Endothelial cell of umbilical vein (primary cell): ENCODE data around the gene SEMA6A. TPM values are rescaled to one million over a fixed set of nuclear protein-coding genes. Genes with fewer than 3 reads are reported as not detected.

Source experiments
- BruUV-seq: library from RNA; stranded (reverse); fragments of 400-500 nt; replicated peaks from 2 replicates; lab custom pipeline; 2021; lab: Mats Ljungman, UMichigan
- CTCF ChIA-PET: fragments of 300-600, 350-600 bp; sonication (Branson Sonifier 250); formaldehyde crosslinking; loops from one replicate; lab custom pipeline; 2021; ENCODE audit warnings: antibody characterized with exemption, inconsistent platforms; lab: Charles Lee
- POLR2A ChIA-PET: fragments of 300-600, 350-600 bp; sonication (Branson Sonifier 250); formaldehyde crosslinking; loops from one replicate; lab custom pipeline; 2021; ENCODE audit warnings: antibody characterized with exemption, inconsistent platforms; lab: Charles Lee
- DNase-seq: peaks from one replicate; pipeline ENCODE4 v3.0.0-alpha.2; 2011; ENCODE audit warnings: low read depth, low spot score
- FAIRE-seq: peaks from 2 replicates; lab custom pipeline; 2011; peaks lifted over from hg19 to GRCh38; lab: Jason Lieb, UNC
- H2AFZ ChIP-seq: 2 replicates; pipeline ENCODE4 v1.6.0; 2012; ENCODE audit warnings: low read depth, low read length, control low read depth, inconsistent platforms
- H3K27ac ChIP-seq: 2 replicates; pipeline ENCODE4 v1.5.1; 2011; ENCODE audit warnings: low read depth, mild to moderate bottlenecking, control low read depth, low read length, moderate library complexity; ENCODE audit not compliant: insufficient read depth
- H3K27me3 ChIP-seq, 2 experiments: 2 replicates each; pipeline versions ENCODE4 v1.6.0 to v1.6.1; 2011; ENCODE audit warnings: low read length in 2 of 2, mixed read lengths in 1 of 2; ENCODE audit not compliant: control insufficient read depth in 2 of 2, insufficient read depth in 2 of 2
- H3K36me3 ChIP-seq, 2 experiments: 2 replicates in 1 of 2; 3 replicates in 1 of 2; pipeline ENCODE4 v1.5.1; 2011; ENCODE audit warnings: low read length in 2 of 2, mild to moderate bottlenecking in 1 of 2, moderate library complexity in 1 of 2; ENCODE audit not compliant: control insufficient read depth in 2 of 2, insufficient read depth in 2 of 2; ENCODE audit errors: extremely low read depth in 1 of 2
- H3K4me1 ChIP-seq: 3 replicates; pipeline ENCODE4 v1.5.1; 2011; ENCODE audit warnings: mild to moderate bottlenecking, low read length; ENCODE audit not compliant: control insufficient read depth, insufficient read depth; ENCODE audit errors: extremely low read depth
- H3K4me2 ChIP-seq: 2 replicates; pipeline ENCODE4 v1.6.1; 2011; ENCODE audit warnings: low read length, control low read depth, mixed read lengths; ENCODE audit not compliant: insufficient read depth
- H3K4me3 ChIP-seq, 3 experiments: fragments of 200-600 bp in 1 of 3; sonication (generic), shearing (Covaris generic) in 1 of 3; replicated peaks in 1 of 3; 2 replicates each; pipeline ENCODE4 v1.5.1; 2011 to 2016; ENCODE audit warnings: control low read depth in 3 of 3, low read length in 3 of 3, mild to moderate bottlenecking in 2 of 3, inconsistent platforms in 1 of 3, low read depth in 1 of 3, moderate library complexity in 1 of 3; ENCODE audit not compliant: insufficient read depth in 1 of 3
- H3K79me2 ChIP-seq: 2 replicates; pipeline ENCODE4 v1.6.0; 2012; ENCODE audit warnings: low read length, inconsistent platforms; ENCODE audit not compliant: control insufficient read depth, insufficient read depth
- H3K9ac ChIP-seq: replicated peaks from 2 replicates; pipeline ENCODE3; 2011; ENCODE audit warnings: low read length, control low read depth; ENCODE audit not compliant: insufficient read depth; ENCODE audit errors: extremely low read depth
- H3K9me1 ChIP-seq: replicated peaks from 3 replicates; pipeline ENCODE4 v1.6.0; 2011; ENCODE audit warnings: mild to moderate bottlenecking, low read length; ENCODE audit not compliant: control insufficient read depth, insufficient read depth; ENCODE audit errors: extremely low read depth
- H3K9me3 ChIP-seq: replicated peaks from 2 replicates; pipeline ENCODE4 v1.5.1; 2012; ENCODE audit warnings: low read length, inconsistent platforms; ENCODE audit not compliant: control insufficient read depth, insufficient read depth
- H4K20me1 ChIP-seq: replicated peaks from 2 replicates; pipeline ENCODE3; 2011; ENCODE audit warnings: mild to moderate bottlenecking, low read length; ENCODE audit not compliant: control insufficient read depth, insufficient read depth; ENCODE audit errors: extremely low read depth
- CTCF ChIP-seq, 2 donors: IDR thresholded peaks; 1 replicate in 1 of 2; 2 replicates in 1 of 2; pipeline ENCODE4 v1.5.1; 2011; ENCODE audit warnings: low read length in 2 of 2, mild to moderate bottlenecking in 2 of 2, moderate library complexity in 2 of 2, control low read depth in 1 of 2, inconsistent platforms in 1 of 2, low read depth in 1 of 2; ENCODE audit not compliant: insufficient read depth in 1 of 2; ENCODE audit errors: extremely low read depth in 1 of 2
- EZH2 ChIP-seq: IDR thresholded peaks from 2 replicates; pipeline ENCODE4 v1.6.1; 2012; ENCODE audit warnings: borderline replicate concordance, low read depth, mild to moderate bottlenecking, moderate library complexity, low read length, inconsistent platforms; ENCODE audit not compliant: severe bottlenecking
- FOS ChIP-seq: IDR thresholded peaks from 2 replicates; pipeline ENCODE4 v1.6.1; 2011; ENCODE audit warnings: mild to moderate bottlenecking, low read length, moderate library complexity, borderline replicate concordance; ENCODE audit not compliant: insufficient read depth
- GATA2 ChIP-seq: IDR thresholded peaks from 2 replicates; pipeline ENCODE4 v1.7.0; 2011; ENCODE audit warnings: low read depth, mild to moderate bottlenecking, moderate library complexity, mixed read lengths, low read length; ENCODE audit not compliant: insufficient read length, insufficient read depth
- JUN ChIP-seq: IDR thresholded peaks from 2 replicates; pipeline ENCODE4 v1.6.1; 2011; ENCODE audit warnings: borderline replicate concordance, low read depth; ENCODE audit not compliant: insufficient read length, insufficient read depth
- MAX ChIP-seq: IDR thresholded peaks from 2 replicates; pipeline ENCODE4 v1.6.1; 2011; ENCODE audit not compliant: insufficient read depth, insufficient read length
- MYC ChIP-seq: IDR thresholded peaks from one replicate; pipeline ENCODE4 v1.6.1; 2011; ENCODE audit warnings: mild to moderate bottlenecking, low read depth, low read length
- POLR2A ChIP-seq: IDR thresholded peaks from 2 replicates; pipeline ENCODE4 v1.6.1; 2012; ENCODE audit warnings: low read depth, mild to moderate bottlenecking, control low read depth, low read length
- POLR2AphosphoS5 ChIP-seq: IDR thresholded peaks from 2 replicates; pipeline ENCODE4 v1.6.1; 2012; ENCODE audit warnings: low read depth, mild to moderate bottlenecking, control low read depth, low read length, moderate library complexity; ENCODE audit not compliant: insufficient read depth
- dilution Hi-C: fragments of 300-500 bp; cut with MboI; formaldehyde crosslinking; loops from one replicate; pipeline ENCODE4 v1.15.0; 2019; ENCODE audit warnings: low sequenced_read_pairs; ENCODE audit not compliant: extremely low pct_ligation_motif_present
- intact Hi-C: fragments of 100-400 bp; cut with micrococcal nuclease; formaldehyde crosslinking; loops from one replicate; pipeline ENCODE4 v1.10.0; 2022
- polyA plus RNA-seq, 4 experiments: library from polyadenylated mRNA; depleted of rRNA in 3 of 4; stranded (reverse) in 3 of 4; unstranded in 1 of 4; fragments of >200 nt; gene quantifications; 2 replicates each; pipeline versions ENCODE4 v1.2.1 to v1.2.3, GENCODE V29; 2011 to 2012; ENCODE audit warnings: missing spikeins in 1 of 4
- total RNA-seq: library from RNA; stranded (reverse); gene quantifications from 2 replicates; pipeline ENCODE4 v1.2.3, GENCODE V29; 2021

SEMA6A gene
- total and polyA plus RNA-seq, 2 donors (not counting 3 experiments of a cell fraction or from before 2014, with no cell fraction given) = 0.43 to 1.5 TPM

- intact Hi-C loops (no loop called here), dilution Hi-C loops (no loop called here)
- Histone ChIP-seq H3K4me1 (no peaks in the 10 kb centered on the region), H3K9me3 (no peaks in the 10 kb centered on the region), H3K4me2 (no peak overlapping the region), H3K9me1 (no peaks in the 10 kb centered on the region), H3K36me3 (no peaks in the 10 kb centered on the region), H2AFZ (no peak overlapping the region), H3K79me2 (no peaks in the 10 kb centered on the region), H3K9ac (no peak overlapping the region), H3K27ac (no peak overlapping the region), H3K4me3 (no peak overlapping the region), H4K20me1 (no peaks in the 10 kb centered on the region), H3K27me3 (no peaks in the 10 kb centered on the region)
- TF ChIP-seq MYC (no peak), MAX (no peak), POLR2A (no peak), POLR2AphosphoS5 (no peak), FOS (no peak), JUN (no peak), EZH2 (no peak), CTCF (IDR thresholded peaks at IDR 0.05; ENCODE audit: extremely low read depth in 1 of 2, insufficient read depth in 1 of 2, low read depth in 1 of 2, low read length in 2 of 2) (no peak), GATA2 (no peak)
- no TSS peak for BruUV-seq
- CTCF ChIA-PET = no interaction called here
- POLR2A ChIA-PET = no interaction called here
- FAIRE-seq = no peak
- no peak for DNase-seq
Observed at GRCh38 chr5:116437922-116438578, 136.6 kb downstream of the SEMA6A start.
